KBM-7 (cell line): ENCODE measurements around the gene DLL4.

Experiments
- DNase-seq: peaks from one replicate; pipeline ENCODE4 v3.0.0-alpha.2; 2015
- in situ Hi-C: fragments of 300-500 bp; cut with MboI; formaldehyde crosslinking; loops from 2 replicates; pipeline ENCODE4 v1.14.3; 2020; ENCODE audit warnings: low sequenced_read_pairs, low pct_unique_long_range_greater_than_20kb, mixed read lengths

The DLL4 gene

GRCh38 chr15:40936709-40937666, 7.8 kb downstream of the DLL4 start:
- in situ Hi-C loops, result no loop called here
- DNase-seq, result no peak

GRCh38 chr15:40937762-40938535, 8.8 kb downstream of the DLL4 start:
- DNase-seq, result no peak
- in situ Hi-C loops, result no loop called here

- in situ Hi-C loops, result no loop called here
- DNase-seq, result no peak
Observed at GRCh38 chr15:40938536-40938870, 9.4 kb downstream of the DLL4 start.

GRCh38 chr15:40940296-40940801, 11.2 kb downstream of the DLL4 start:
- peak; percentile 40 for DNase-seq

GRCh38 chr15:40941068-40941527, 12.0 kb downstream of the DLL4 start:
- peak; percentile 31 for DNase-seq
- in situ Hi-C loops, result no loop called here

More at GRCh38 chr15:40940296-40940801, 11.2 kb downstream of the DLL4 start:
- in situ Hi-C loops, result no loop called here

GRCh38 chr15:40941528-40942336, 12.6 kb downstream of the DLL4 start:
- DNase-seq, result peak; percentile 83
- in situ Hi-C loops, result no loop called here

- in situ Hi-C loops, result no loop called here
- peak; percentile 29 for DNase-seq
Observed at GRCh38 chr15:40942337-40942854, 13.3 kb downstream of the DLL4 start.

- in situ Hi-C loops, result no loop called here
- DNase-seq, result no peak
Observed at GRCh38 chr15:40942878-40943277, 13.7 kb downstream of the DLL4 start.

GRCh38 chr15:40943764-40944365, 14.7 kb downstream of the DLL4 start:
- no peak for DNase-seq
- in situ Hi-C loops, result no loop called here

- in situ Hi-C loops, result no loop called here
- DNase-seq, result no peak
Observed at GRCh38 chr15:40944510-40945296, 15.6 kb downstream of the DLL4 start.

GRCh38 chr15:40948706-40949473, 19.8 kb downstream of the DLL4 start:
- in situ Hi-C loops, result no loop called here

GRCh38 chr15:40949756-40950207, 20.6 kb downstream of the DLL4 start:
- in situ Hi-C loops, result no loop called here
- DNase-seq, result no peak

More at GRCh38 chr15:40948706-40949473, 19.8 kb downstream of the DLL4 start:
- no peak for DNase-seq

- in situ Hi-C loops, result no loop called here
- no peak for DNase-seq
Observed at GRCh38 chr15:40951764-40952163, 22.6 kb downstream of the DLL4 start.

- in situ Hi-C loops, result no loop called here
Observed at GRCh38 chr15:40952301-40952900, 23.3 kb downstream of the DLL4 start.

GRCh38 chr15:40952901-40953712, 24.0 kb downstream of the DLL4 start, which contains the start of gene CHAC1:
Gene CHAC1 (plus strand): TSS chr15:40953471. CDS start chr15:40953584, 113 bp downstream.
- peak; percentile 84 for DNase-seq
- in situ Hi-C loops, result no loop called here

More at GRCh38 chr15:40952301-40952900, 23.3 kb downstream of the DLL4 start:
- DNase-seq, result no peak

- DNase-seq, result no peak
- in situ Hi-C loops, result no loop called here
Observed at GRCh38 chr15:40953713-40954074, 24.6 kb downstream of the DLL4 start.
